ENCODE results near the gene SLC1A2.
A peak's percentile ranks its signal among the peaks of the same experiment; 100 is the strongest.

The SLC1A2 gene

GRCh38 chr11:35324981-35325380, 94.4 kb downstream of the SLC1A2 start:
- no peak for DNase-seq (ENCODE audit: low spot score)

DNA sequence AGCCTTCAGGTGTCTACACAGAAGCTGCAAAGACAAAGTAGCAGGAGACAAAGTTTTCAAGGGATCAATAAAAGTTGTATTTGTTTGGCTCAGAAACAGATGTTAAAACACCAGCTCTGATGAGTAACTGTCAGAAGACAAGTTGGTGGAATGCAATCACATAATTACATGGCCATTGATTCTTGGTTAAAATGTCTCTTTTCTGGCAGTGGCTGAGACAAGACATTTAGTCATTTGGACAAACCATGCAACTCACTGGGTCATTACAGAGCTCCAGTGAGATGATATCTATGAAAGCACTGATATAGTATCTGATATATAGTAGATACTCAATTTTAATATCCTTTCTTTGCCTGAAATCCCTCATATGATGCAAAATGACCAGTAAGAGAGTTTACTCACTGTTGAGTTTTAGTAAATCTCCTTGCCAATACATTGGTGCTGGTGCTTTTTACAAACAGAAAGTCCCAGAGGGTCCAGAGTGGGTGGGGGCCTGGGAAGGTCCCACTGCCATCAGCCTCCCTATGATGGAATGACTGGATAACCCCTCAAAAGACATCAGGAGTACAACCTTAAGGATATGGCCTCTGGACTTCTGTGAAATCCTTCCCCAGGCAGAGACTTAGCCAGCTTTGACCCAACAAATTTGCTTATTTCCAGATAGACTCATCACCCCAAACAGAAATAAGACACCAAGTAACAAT, 95.0 kb downstream of the SLC1A2 start:
- DNase-seq (ENCODE audit: low spot score), result no peak

GRCh38 chr11:35323076-35323868, 96.1 kb downstream of the SLC1A2 start:
- DNase-seq (ENCODE audit: low spot score), result no peak

DNA sequence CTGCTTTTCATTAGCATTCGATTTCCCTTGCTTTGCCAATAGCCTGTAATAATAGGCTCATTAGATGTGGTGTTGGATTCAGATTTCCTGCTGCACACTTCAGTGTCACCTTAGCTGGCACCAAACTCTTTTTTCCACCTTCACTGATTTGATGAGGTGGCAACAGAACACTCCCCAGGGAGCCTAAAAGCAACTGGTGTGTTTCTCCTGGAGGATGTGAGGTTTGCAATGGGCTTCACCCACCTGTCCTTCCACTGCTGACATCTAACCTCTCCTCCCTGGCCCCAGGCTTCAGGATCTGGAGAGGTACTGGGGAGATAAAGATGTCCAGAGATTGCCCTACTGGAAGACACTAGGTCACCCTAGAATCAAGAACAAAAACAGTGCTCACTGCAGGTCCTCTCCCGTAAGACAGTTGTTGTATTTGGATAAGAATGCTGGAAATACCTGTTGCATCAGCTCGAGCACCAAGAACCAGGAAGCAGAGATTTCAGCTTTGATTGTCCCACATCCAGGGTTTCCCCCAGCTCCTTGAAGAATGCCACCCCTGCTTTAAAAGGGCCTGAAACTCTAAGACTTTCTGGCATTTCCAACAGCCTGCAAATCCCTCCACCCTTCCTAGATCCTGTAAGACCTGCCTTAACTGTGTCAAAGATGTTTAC, 96.9 kb downstream of the SLC1A2 start:
- DNase-seq (ENCODE audit: low spot score), result no peak

- no peak for DNase-seq (ENCODE audit: low spot score)
Measured at GRCh38 chr11:35321532-35322317, 97.6 kb downstream of the SLC1A2 start.

DNA sequence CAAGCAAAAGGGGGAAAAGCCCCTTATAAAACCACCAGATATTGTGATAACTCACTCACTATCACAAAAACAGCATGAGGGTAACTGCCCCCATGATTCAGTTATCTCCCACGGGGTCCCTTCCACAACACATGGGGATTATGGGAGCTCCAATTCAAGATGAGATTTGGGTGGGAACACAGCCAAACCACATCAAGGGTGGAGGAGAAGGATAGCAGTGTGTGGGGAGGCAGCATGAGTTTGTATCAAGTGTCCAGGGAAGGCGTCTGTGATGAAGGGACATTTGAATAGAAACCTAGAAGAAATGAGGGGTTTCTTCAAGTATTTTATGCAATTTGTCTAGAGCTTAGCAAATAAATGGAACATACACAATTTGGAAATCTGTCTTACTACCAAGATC, 98.2 kb downstream of the SLC1A2 start:
- DNase-seq (ENCODE audit: low spot score), result no peak

DNA sequence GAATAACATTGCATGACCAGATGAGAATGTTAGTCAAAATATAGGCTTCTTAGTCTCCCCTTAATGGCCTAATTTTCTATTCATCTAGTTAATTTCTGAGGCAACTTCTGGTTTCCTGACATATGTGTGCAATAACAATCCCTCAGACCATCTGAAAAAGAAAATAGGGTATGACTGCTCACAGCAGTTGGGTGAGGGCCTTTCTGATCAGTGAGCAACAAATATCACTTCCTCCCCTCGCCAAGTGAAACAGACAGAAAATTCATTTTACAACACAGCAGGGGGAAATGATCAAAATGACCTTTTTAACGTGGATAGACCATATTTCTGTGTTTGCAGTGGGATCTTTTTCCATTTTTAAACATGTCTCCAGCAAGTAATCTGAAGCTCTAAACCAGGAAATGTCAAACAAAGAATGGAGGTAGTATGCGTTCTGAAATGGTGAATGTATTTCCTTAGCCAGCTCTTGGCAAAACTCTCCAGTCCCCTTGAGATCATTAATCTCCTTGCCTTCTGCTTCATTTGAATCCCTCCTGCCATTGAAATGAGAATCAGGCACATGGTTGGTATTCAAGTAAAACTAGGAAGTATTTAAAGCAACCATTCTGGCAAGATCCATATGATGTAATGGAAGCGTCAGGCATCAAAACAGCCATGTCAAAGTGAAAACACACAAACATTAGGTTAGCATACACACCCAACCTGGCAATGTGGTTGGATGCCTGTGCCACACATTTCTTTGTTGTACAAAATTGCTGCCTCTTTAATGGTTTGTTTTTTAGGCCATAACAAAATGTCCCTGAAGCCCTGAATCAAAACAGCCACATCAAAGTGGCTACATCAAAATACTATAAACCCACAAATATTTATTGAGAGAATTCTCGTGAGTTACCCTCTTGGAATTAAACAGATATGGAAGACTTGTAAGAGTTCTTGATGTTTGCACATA, 100.1 kb downstream of the SLC1A2 start:
- DNase-seq (ENCODE audit: low spot score), result no peak

DNA sequence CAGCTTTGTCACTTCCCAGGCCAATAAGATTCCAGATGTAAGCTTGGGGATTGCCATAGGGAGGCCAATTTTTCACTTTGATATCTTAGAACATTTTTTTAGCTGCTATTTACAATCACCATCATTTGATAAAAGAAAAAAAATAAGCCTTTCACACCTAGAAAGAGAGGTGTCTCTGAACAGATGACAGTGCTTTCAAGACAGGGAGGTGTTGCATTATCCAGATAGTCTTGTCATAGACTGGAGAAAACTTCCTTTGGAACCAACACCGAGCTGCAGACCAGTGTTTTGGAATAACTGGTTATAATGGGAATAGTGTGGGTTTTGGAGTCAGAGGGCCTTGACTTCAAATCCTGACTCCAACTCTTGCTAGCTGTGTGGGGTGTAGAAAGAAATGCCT, 101.0 kb downstream of the SLC1A2 start:
- no peak for DNase-seq (ENCODE audit: low spot score)

DNA sequence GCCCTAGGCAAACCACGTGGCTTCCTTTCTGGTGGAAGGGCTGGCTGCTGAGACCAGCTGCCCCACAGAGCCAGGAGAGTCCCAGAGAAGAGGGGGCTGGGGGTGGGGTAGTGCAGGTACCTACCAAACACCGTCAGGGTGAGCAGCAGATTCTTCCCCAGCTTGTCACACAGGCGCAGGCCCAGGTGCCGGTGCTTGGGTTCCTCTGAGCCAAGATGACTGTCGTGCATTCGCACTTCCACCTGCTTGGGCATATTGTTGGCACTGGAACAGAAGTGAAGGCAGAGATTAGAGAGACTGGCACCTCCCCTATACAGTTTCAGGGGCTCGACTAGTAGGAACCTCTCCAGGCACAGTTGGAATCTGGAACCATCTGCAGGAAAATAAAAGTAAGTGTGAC, 102.1 kb downstream of the SLC1A2 start:
- DNase-seq (ENCODE audit: low spot score), result no peak

- DNase-seq (ENCODE audit: low spot score), result no peak
Measured at GRCh38 chr11:35316161-35316560, 103.2 kb downstream of the SLC1A2 start.

GRCh38 chr11:35313760-35314153, 105.6 kb downstream of the SLC1A2 start:
- DNase-seq (ENCODE audit: low spot score), result no peak

DNA sequence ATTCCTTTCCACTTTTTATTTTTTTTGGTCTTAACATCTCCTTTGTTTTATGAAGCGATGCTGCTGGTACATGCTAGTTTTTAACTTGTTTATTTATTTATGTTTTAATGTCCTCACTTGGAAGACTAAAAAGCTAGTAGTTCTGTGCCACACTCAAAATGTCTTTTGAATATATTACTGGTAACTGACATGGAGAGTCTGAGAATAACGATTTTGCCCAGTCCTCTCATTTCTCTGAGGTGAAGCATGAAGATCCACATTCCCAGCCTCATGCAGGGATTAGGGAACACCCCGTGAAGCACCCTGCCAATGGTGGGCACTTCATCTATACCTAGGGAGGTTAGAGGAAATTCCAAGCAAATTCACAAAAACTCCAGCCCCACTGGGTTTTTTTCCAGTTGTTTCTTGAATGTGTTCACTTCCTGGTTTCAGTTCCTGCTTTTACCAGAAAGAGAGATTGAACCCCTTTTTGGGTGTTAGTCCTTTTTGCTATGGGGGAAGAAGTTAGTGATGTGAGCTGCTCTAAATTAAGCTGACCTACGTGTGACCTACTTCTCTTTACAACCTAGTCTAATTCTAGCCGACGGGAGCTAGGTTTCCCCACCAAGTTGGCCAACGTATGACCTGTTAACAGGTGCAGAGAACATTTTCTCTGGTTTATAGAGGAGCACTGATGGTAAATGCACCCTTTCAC, 106.1 kb downstream of the SLC1A2 start:
- no peak for DNase-seq (ENCODE audit: low spot score)

DNA sequence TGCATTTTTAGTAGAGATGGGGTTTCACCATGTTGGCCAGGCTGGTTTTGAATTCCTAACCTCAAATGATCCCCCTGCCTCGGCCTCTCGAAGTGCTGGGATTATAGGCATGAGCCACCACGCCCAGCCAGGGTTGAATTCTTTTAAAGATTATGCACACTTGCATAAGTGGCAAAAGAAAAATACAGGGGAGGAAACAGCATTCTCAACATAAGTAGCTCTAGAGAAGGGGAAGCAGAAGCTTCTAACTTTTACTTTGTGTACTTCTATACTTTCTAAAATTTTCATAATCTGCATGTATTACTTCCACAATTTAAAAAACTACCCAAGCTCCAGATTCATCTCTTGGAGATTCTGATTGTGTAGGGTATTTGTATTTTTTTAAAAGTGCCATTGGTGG, 108.0 kb downstream of the SLC1A2 start:
- no peak for DNase-seq (ENCODE audit: low spot score)

DNA sequence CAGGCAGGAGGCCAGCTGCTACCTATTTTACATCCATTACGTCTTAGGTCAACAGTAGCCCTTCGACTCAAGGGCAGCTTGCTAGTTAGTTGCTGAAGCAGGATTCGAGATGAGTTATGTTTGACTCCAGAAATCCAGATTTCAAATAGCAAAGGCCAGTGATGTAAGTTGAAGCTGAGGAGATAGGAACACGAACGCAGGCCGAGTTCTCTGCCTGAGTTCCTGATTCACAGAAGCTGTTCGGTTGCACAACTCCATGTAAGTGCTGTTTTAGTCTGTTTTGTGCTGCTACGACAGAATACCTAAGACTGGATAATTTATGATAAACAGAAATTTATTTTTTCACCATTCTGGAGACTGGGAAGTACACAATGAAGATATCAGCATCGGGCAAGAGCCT, 111.2 kb downstream of the SLC1A2 start:
- DNase-seq (ENCODE audit: low spot score), result no peak

DNA sequence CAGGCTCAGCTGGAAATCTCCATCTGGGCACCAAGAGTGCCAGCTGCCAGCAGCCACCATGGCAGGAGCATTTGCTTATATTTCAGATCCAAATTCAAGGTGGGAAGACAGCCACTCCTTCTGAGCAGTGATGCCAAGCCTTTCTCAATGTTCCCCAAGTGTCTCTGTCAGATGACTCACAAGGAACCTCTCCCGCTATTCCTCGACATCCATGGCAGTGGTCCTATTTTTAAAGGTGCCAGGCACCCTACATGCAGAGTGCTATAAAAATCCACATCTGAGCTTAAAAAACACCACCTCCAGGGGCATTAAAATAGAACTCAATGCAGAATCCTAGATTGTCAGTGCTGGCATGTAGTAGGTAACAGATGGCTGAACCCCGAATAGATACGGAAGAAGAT, 112.1 kb downstream of the SLC1A2 start:
- no peak for DNase-seq (ENCODE audit: low spot score)

- peak; percentile 85 for DNase-seq (ENCODE audit: low spot score)
Measured at GRCh38 chr11:35305670-35306382, 113.5 kb downstream of the SLC1A2 start.

DNA sequence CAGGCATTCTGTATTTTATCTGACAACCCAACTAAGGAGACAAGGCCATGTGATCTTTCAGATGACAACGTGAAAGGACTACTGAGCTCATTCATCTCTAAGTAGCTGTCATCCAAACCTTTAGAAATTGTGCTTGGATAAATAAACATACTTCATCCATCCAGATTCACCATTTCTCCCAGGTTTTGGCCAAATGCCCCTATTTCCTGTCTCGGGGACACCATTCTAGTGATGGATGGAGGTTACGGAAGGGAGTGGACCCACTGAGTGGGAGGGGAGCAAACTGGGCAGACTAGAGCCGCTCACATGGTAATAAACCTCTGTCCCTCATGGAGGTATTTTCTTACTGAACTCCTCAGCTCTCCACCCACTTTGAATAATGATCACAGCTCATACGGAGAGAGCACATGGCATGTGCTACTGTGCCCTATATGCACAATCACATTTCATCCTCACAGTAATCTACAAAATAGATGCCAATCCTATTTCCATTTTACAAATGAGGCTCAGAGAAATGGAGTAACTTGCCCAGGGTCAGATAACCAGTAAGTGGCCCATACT, 114.4 kb downstream of the SLC1A2 start:
- DNase-seq (ENCODE audit: low spot score), result no peak

GRCh38 chr11:35304386-35304775, 115.0 kb downstream of the SLC1A2 start:
- no peak for DNase-seq (ENCODE audit: low spot score)

- no peak for DNase-seq (ENCODE audit: low spot score)
Measured at GRCh38 chr11:35303596-35304385, 115.6 kb downstream of the SLC1A2 start.

All from iPS-NIHi11 (cell line).